Limb (tissue), 2 donors: Measurements from ENCODE around the gene SAG.
"Not testable (repeated sequence)": the region's sequence is repeated elsewhere in the genome, so short reads cannot be mapped to it uniquely, and the experiment has no call there.

ENCODE experiments used
- DNase-seq, 2 donors: peaks; one replicate each; pipeline ENCODE4 v3.0.0-alpha.2; 2016; ENCODE audit errors: extremely low spot score in 2 of 2

SAG gene

GRCh38 chr2:233329489-233330135 lies 22.0 kb downstream of the SAG start:
- DNase-seq: no peak

GRCh38 chr2:233331536-233331935 lies 23.9 kb downstream of the SAG start:
- DNase-seq: no peak

- DNase-seq: no peak
These were observed 24.5 kb downstream of the SAG start for GRCh38 chr2:233332125-233332524.

GRCh38 chr2:233334915-233335314 lies 27.3 kb downstream of the SAG start:
- no peak for DNase-seq

GRCh38 chr2:233336091-233336490 lies 28.5 kb downstream of the SAG start:
- DNase-seq: not testable (repeated sequence)

- no peak for DNase-seq
These were observed 28.9 kb downstream of the SAG start for GRCh38 chr2:233336541-233336940.

GRCh38 chr2:233338046-233338445 lies 30.4 kb downstream of the SAG start:
- no peak for DNase-seq

GRCh38 chr2:233338812-233339368 lies 31.3 kb downstream of the SAG start:
- no peak for DNase-seq

- no peak for DNase-seq
These were observed 31.8 kb downstream of the SAG start for GRCh38 chr2:233339427-233339826.

- no peak for DNase-seq
These were observed 33.7 kb downstream of the SAG start for GRCh38 chr2:233341296-233341695.

GRCh38 chr2:233342301-233342700 lies 34.7 kb downstream of the SAG start:
- no peak for DNase-seq

GRCh38 chr2:233343171-233343705 lies 35.6 kb downstream of the SAG start:
- DNase-seq: no peak

GRCh38 chr2:233346376-233346775 lies 38.8 kb downstream of the SAG start:
- no peak for DNase-seq

- DNase-seq: no peak
These were observed 39.3 kb downstream of the SAG start for GRCh38 chr2:233346930-233347329.

- peak; percentile 55 for DNase-seq
These were observed 41.7 kb downstream of the SAG start for GRCh38 chr2:233349005-233349998.

GRCh38 chr2:233350708-233351107 lies 43.1 kb downstream of the SAG start:
- DNase-seq: no peak

- no peak for DNase-seq
These were observed 43.8 kb downstream of the SAG start for GRCh38 chr2:233351423-233351822.

GRCh38 chr2:233352141-233352842 lies 44.7 kb downstream of the SAG start:
- no peak for DNase-seq

GRCh38 chr2:233353101-233353768 lies 45.6 kb downstream of the SAG start:
- no peak for DNase-seq

GRCh38 chr2:233353769-233354499 lies 46.3 kb downstream of the SAG start, which contains the start of gene DGKD:
TSS of gene DGKD (plus strand) at chr2:233354494. CDS start at chr2:233354519, 25 bp downstream.
- peak; percentile 72 to 89 for DNase-seq
